HG03354 (cell line): ENCODE results near the gene MAN2A2.
"Not testable (repeated sequence)": the region's sequence is repeated elsewhere in the genome, so short reads cannot be mapped to it uniquely, and the experiment has no call there.

Experiments used
- ATAC-seq: cut with Tn5 transposase; IDR thresholded peaks from one replicate; pipeline ENCODE4 v1.9.1; 2021; ENCODE audit warnings: mild to moderate bottlenecking; ENCODE audit not compliant: unreplicated experiment, poor library complexity, severe bottlenecking

MAN2A2 gene

GRCh38 chr15:90901175-90902039 lies 1.7 kb upstream of the MAN2A2 start:
- no peak for ATAC-seq

GRCh38 chr15:90902040-90902839 lies 862 bp upstream of the MAN2A2 start:
- peak; percentile 77 for ATAC-seq

GRCh38 chr15:90903733-90904536 lies 833 bp downstream of the MAN2A2 start:
- ATAC-seq, result no peak

GRCh38 chr15:90904746-90905145 lies 1.6 kb downstream of the MAN2A2 start:
- no peak for ATAC-seq

GRCh38 chr15:90905306-90906180 lies 2.4 kb downstream of the MAN2A2 start:
- ATAC-seq, result no peak

GRCh38 chr15:90906181-90906849 lies 3.2 kb downstream of the MAN2A2 start:
- ATAC-seq, result no peak

GRCh38 chr15:90907051-90907660 lies 4.1 kb downstream of the MAN2A2 start:
- ATAC-seq, result no peak

GRCh38 chr15:90907838-90908507 lies 4.9 kb downstream of the MAN2A2 start:
- no peak for ATAC-seq

- ATAC-seq, result not testable (repeated sequence)
Measured at GRCh38 chr15:90909449-90909848, 6.3 kb downstream of the MAN2A2 start.

- ATAC-seq, result no peak
Measured at GRCh38 chr15:90909976-90910375, 6.9 kb downstream of the MAN2A2 start.

GRCh38 chr15:90910441-90911301 lies 7.6 kb downstream of the MAN2A2 start:
- no peak for ATAC-seq

- no peak for ATAC-seq
Measured at GRCh38 chr15:90911302-90911623, 8.2 kb downstream of the MAN2A2 start.

- ATAC-seq, result no peak
Measured at GRCh38 chr15:90911906-90912769, 9.0 kb downstream of the MAN2A2 start.

- no peak for ATAC-seq
Measured at GRCh38 chr15:90912770-90913075, 9.6 kb downstream of the MAN2A2 start.

- no peak for ATAC-seq
Measured at GRCh38 chr15:90913398-90913944, 10.4 kb downstream of the MAN2A2 start.
